Measurements from ENCODE around the gene THUMPD3.

- TF ChIP-seq CTCF (IDR thresholded peaks at IDR 0.05 in 4 of 5, conservative IDR thresholded peaks at IDR 0.05 in 1 of 5) (no peak), POLR2A (IDR thresholded peaks at IDR 0.05) (no peak)
These were observed 32.6 kb upstream of the THUMPD3 start for GRCh38 chr3:9330166-9330703.
